HepG2 (cell line): ENCODE data around the gene CBLB.

Experiments
- CTCF ChIP-seq: sonication (generic); formaldehyde crosslinking; IDR thresholded peaks from 2 replicates; pipeline ENCODE4 v1.5.0; 2020; ENCODE audit warnings: mild to moderate bottlenecking, missing genetic modification reagents, moderate library complexity
- EP300 ChIP-seq, 3 experiments: sonication (generic) in 1 of 3; formaldehyde crosslinking in 1 of 3; IDR thresholded peaks; 2 replicates each; pipeline versions ENCODE4 v1.5.1 to v1.6.1; 2011 to 2020; ENCODE audit warnings: low read depth in 2 of 3, low read length in 2 of 3, borderline replicate concordance in 1 of 3, improper control_type of control experiment in 1 of 3, mild to moderate bottlenecking in 1 of 3, missing genetic modification reagents in 1 of 3, moderate library complexity in 1 of 3
- EZH2 ChIP-seq: conservative IDR thresholded peaks from 2 replicates; pipeline ENCODE4 v1.6.1; 2012; ENCODE audit warnings: mild to moderate bottlenecking, low read depth, low read length, moderate library complexity
- KDM1A ChIP-seq: IDR thresholded peaks from 2 replicates; pipeline ENCODE4 v1.6.1; 2016; ENCODE audit warnings: missing compliant biosample characterization
- NFYB ChIP-seq: sonication (generic); formaldehyde crosslinking; IDR thresholded peaks from 2 replicates; pipeline ENCODE4 v1.4.0; 2020; ENCODE audit warnings: missing genetic modification reagents
- NR2F6 ChIP-seq, 2 experiments: IDR thresholded peaks; 2 replicates each; pipeline ENCODE4 v1.6.1; 2016; ENCODE audit warnings: antibody characterized with exemption in 1 of 2, mild to moderate bottlenecking in 1 of 2
- PRPF4 ChIP-seq: fragments of 200-400 bp; formaldehyde crosslinking; IDR thresholded peaks from 2 replicates; pipeline ENCODE4 v1.6.1; 2016; ENCODE audit warnings: low read length, low read depth; ENCODE audit not compliant: poor library complexity, severe bottlenecking
- ZNF224 ChIP-seq: sonication (generic); formaldehyde crosslinking; IDR thresholded peaks from 2 replicates; pipeline ENCODE4 v1.5.0; 2020; ENCODE audit warnings: mild to moderate bottlenecking, missing genetic modification reagents
- ZNF260 ChIP-seq: sonication (generic); formaldehyde crosslinking; IDR thresholded peaks from 2 replicates; pipeline ENCODE4 v1.4.0; 2020; ENCODE audit warnings: missing genetic modification reagents, low read depth, mild to moderate bottlenecking, borderline replicate concordance
- ZNF367 ChIP-seq: sonication (generic); formaldehyde crosslinking; IDR thresholded peaks from 2 replicates; pipeline ENCODE4 v1.4.0; 2020; ENCODE audit warnings: missing genetic modification reagents, borderline replicate concordance
- ZSCAN29 ChIP-seq: sonication (generic); formaldehyde crosslinking; conservative IDR thresholded peaks from 2 replicates; pipeline ENCODE4 v1.4.0; 2020; ENCODE audit warnings: mild to moderate bottlenecking, missing genetic modification reagents
- TF ChIP-seq, protein P1 (sequence below), 2 experiments: sonication (generic) in 1 of 2; formaldehyde crosslinking in 1 of 2; IDR thresholded peaks; 2 replicates each; pipeline versions ENCODE4 v1.5.1 to v1.6.1; 2011 to 2020; ENCODE audit warnings: borderline replicate concordance in 1 of 2, low read depth in 1 of 2, low read length in 1 of 2, mild to moderate bottlenecking in 1 of 2, missing genetic modification reagents in 1 of 2, moderate library complexity in 1 of 2

DNA sequence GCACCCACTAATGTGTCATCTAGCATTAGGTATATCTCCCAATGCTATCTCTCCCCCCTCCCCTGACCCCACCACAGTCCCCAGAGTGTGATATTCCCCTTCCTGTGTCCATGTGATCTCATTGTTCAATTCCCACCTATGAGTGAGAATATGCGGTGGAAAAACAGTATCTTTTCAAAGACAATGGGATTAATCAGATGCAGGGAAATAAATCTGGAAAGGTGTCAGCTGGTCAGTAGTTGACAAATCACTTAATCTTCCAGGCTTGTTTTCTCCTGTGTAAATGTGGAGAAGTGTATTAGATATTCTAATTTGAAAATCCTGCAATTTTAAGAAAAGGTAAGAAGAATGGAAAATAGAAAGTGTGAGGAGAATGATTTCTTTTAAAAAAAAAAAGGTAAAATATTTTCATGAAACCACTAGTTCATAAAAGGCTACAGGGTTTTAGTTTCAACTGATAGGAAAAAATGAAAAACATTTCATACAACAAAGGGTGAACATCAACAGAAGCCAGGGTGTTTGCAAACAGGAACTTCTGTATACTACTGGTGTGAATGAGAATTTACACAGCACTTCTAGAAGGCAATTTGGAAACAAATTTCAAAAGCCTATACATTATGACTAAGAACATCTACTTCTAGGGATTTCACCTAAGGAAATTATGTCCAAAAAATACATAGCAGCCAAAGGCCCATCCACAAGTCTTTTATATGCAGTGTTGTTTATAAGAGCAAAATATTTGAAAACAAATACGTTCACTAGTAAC lies 113.5 kb downstream of the CBLB start:
- no peak for TF ChIP-seq NFYB
- no peak for TF ChIP-seq ZNF367
- TF ChIP-seq CTCF: no peak
- no peak for TF ChIP-seq NR2F6 (IDR thresholded peaks at IDR 0.05)
- no peak for TF ChIP-seq NR2F6 (CRISPR knock-in tag; IDR thresholded peaks at IDR 0.05)
- TF ChIP-seq KDM1A (CRISPR knock-in tag): no peak
- TF ChIP-seq ZNF260 (CRISPR knock-in tag): no peak
- no peak for TF ChIP-seq ZNF224 (CRISPR knock-in tag)
- no peak for TF ChIP-seq PRPF4
- no peak for TF ChIP-seq EZH2
- no peak for TF ChIP-seq ZSCAN29
- no peak for TF ChIP-seq EP300 (IDR thresholded peaks at IDR 0.05; ENCODE audit: low read depth in 2 of 2, low read length in 2 of 2)
- TF ChIP-seq EP300 (CRISPR knock-in tag; IDR thresholded peaks at IDR 0.05; ENCODE audit: borderline replicate concordance): no peak
- TF ChIP-seq, protein P1, sequence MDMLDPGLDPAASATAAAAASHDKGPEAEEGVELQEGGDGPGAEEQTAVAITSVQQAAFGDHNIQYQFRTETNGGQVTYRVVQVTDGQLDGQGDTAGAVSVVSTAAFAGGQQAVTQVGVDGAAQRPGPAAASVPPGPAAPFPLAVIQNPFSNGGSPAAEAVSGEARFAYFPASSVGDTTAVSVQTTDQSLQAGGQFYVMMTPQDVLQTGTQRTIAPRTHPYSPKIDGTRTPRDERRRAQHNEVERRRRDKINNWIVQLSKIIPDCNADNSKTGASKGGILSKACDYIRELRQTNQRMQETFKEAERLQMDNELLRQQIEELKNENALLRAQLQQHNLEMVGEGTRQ (IDR thresholded peaks at IDR 0.05; ENCODE audit: low read depth, low read length): no peak
- TF ChIP-seq, protein P1 (CRISPR knock-in tag; IDR thresholded peaks at IDR 0.05; ENCODE audit: borderline replicate concordance): no peak
